Panc1 (cell line): ENCODE measurements around the gene PPA1.

Source experiments
- CTCF ChIP-seq: fragments of 450-650 bp; IDR thresholded peaks from 2 replicates; pipeline ENCODE4 v1.5.1; 2017; ENCODE audit warnings: mild to moderate bottlenecking
- POLR2AphosphoS5 ChIP-seq: IDR thresholded peaks from 2 replicates; pipeline ENCODE4 v1.6.1; 2012; ENCODE audit warnings: mild to moderate bottlenecking, low read depth, low read length, moderate library complexity
- SIN3A ChIP-seq: IDR thresholded peaks from 2 replicates; pipeline ENCODE4 v1.6.1; 2012; ENCODE audit warnings: low read depth, mild to moderate bottlenecking, low read length, moderate library complexity, borderline replicate concordance; ENCODE audit not compliant: insufficient read depth

- TF ChIP-seq CTCF: no peak
- TF ChIP-seq POLR2AphosphoS5: no peak
- no peak for TF ChIP-seq SIN3A
These were observed 66.8 kb downstream of the PPA1 start for GRCh38 chr10:70166394-70166793.
